ENCODE data around the gene CCNJL.

DNA sequence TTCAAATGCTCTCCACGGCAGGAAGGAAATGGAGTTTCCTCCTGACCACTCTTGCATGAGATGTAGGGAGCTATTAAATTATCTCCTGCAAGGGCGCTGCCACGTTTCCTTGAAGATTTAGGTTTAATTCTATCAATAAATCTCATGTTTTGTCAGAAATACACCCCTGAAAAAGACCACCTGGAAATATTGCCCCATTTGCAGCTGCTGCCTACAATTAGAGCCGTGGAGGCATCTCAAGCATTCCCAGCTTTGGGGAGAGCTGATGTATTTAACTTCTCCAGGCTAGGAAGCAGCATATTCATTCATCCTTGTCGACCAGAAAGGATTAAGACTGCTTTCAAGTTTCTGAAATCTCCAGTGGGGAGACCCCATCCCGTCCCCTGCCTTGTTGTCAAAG lies 40.5 kb downstream of the CCNJL start:
- TF ChIP-seq, protein P1, sequence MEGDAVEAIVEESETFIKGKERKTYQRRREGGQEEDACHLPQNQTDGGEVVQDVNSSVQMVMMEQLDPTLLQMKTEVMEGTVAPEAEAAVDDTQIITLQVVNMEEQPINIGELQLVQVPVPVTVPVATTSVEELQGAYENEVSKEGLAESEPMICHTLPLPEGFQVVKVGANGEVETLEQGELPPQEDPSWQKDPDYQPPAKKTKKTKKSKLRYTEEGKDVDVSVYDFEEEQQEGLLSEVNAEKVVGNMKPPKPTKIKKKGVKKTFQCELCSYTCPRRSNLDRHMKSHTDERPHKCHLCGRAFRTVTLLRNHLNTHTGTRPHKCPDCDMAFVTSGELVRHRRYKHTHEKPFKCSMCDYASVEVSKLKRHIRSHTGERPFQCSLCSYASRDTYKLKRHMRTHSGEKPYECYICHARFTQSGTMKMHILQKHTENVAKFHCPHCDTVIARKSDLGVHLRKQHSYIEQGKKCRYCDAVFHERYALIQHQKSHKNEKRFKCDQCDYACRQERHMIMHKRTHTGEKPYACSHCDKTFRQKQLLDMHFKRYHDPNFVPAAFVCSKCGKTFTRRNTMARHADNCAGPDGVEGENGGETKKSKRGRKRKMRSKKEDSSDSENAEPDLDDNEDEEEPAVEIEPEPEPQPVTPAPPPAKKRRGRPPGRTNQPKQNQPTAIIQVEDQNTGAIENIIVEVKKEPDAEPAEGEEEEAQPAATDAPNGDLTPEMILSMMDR (IDR thresholded peaks at IDR 0.05), result no peak
- TF ChIP-seq EZH2 (IDR thresholded peaks at IDR 0.05; ENCODE audit: borderline replicate concordance, insufficient read depth, low read depth, low read length, poor library complexity, severe bottlenecking), result no peak

Measured in B cell (primary cell).